Ovary (tissue), 3 donors: ENCODE results near the gene STK38L.

Experiments
- EP300 ChIP-seq: sonication (generic); formaldehyde crosslinking; IDR thresholded peaks from one replicate; pipeline ENCODE4 v1.6.1; 2017; ENCODE audit warnings: antibody characterized with exemption
- POLR2A ChIP-seq: fragments of 450-650 bp; IDR thresholded peaks from one replicate; pipeline ENCODE4 v1.6.1; 2017; ENCODE audit warnings: antibody characterized with exemption, mild to moderate bottlenecking, moderate library complexity
- TF ChIP-seq, protein P1 (sequence below), 3 donors: fragments of 450-650 bp in 2 of 3; fragments of 200-600 bp in 1 of 3; IDR thresholded peaks; one replicate each; pipeline versions ENCODE4 v1.5.1 to v1.8.0; 2016 to 2022; ENCODE audit warnings: antibody characterized with exemption in 3 of 3, mild to moderate bottlenecking in 1 of 3
- donor health status: DM: no; HTN: no; CAD: no.

DNA sequence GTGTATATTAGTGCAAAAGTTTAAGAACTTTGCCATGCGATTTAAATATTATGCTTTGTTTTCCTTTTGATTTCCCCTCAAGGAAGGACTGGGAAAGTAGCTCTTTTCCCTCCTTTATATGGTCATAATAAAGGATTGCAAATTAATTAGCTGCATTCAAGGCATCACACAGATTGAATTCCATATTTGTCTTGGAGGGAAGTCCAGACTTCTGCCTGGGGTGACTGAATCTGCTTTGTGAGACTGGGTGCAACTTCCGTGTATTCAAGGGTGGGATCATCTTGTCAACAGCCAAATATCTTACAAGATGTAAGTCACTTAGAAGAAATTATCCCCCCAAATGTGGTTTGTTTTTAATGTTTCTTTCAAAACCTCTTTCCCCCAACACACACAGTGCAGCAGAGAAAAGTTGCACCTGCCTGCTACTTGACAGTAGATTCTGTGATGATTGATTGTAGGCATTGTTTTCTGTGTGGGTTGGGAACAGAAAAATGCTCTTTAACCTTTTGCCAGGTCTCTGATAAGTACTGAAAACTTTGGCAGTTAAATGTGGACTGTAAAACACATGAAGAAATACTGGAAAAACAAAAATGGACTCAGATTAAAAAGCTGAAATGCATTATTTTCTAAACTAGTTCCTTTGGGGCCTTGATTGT, 28.4 kb downstream of the STK38L start:
- TF ChIP-seq POLR2A (no peak), EP300 (no peak)
- TF ChIP-seq, protein P1, sequence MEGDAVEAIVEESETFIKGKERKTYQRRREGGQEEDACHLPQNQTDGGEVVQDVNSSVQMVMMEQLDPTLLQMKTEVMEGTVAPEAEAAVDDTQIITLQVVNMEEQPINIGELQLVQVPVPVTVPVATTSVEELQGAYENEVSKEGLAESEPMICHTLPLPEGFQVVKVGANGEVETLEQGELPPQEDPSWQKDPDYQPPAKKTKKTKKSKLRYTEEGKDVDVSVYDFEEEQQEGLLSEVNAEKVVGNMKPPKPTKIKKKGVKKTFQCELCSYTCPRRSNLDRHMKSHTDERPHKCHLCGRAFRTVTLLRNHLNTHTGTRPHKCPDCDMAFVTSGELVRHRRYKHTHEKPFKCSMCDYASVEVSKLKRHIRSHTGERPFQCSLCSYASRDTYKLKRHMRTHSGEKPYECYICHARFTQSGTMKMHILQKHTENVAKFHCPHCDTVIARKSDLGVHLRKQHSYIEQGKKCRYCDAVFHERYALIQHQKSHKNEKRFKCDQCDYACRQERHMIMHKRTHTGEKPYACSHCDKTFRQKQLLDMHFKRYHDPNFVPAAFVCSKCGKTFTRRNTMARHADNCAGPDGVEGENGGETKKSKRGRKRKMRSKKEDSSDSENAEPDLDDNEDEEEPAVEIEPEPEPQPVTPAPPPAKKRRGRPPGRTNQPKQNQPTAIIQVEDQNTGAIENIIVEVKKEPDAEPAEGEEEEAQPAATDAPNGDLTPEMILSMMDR (IDR thresholded peaks at IDR 0.05), result no peak
